GM12865 (cell line): ENCODE data around the gene TEKT1.
"Not testable (repeated sequence)": the region's sequence is repeated elsewhere in the genome, so short reads cannot be mapped to it uniquely, and the experiment has no call there.

Experiments
- DNase-seq: peaks from one replicate; pipeline ENCODE4 v3.0.0; 2010; ENCODE audit warnings: low read depth
- H3K4me3 ChIP-seq: 2 replicates; pipeline ENCODE4 v1.5.1; 2011; ENCODE audit warnings: mild to moderate bottlenecking, low read depth, low read length, control low read depth
- CTCF ChIP-seq: IDR thresholded peaks from 2 replicates; pipeline ENCODE4 v1.5.1; 2011; ENCODE audit warnings: low read length, control low read depth, low read depth, inconsistent platforms; ENCODE audit not compliant: insufficient read depth; ENCODE audit errors: missing control alignments

Gene TEKT1

DNA sequence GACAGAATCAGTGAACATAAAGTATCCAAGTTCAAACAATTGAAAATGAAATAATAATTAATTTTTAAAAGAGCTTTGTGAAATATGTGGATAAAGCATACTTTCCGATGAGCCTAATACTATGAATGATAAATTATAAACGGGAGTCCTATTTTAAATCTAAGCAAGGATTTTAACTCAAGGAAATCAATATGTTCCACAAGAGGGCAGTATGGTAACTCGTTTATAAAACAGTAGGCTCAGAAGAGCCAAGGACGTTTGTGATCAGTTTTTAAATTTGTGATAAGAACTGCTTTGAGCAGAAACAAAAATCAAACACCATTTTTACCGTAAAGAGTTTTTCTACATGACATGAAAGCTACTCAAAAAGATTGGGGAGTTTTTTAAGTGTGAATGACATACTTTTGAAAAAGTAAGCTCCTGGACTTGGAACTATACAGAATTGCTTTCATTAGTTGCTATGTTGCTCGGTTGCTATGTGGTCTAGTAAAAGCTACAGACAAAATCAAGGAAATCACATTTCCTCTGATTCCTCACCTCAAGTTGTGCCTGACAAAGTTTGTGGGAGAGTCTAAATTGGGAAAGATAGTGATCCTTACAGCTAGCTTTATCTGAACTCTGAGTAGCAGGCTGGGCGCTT, 11.8 kb upstream of the TEKT1 start:
- TF ChIP-seq CTCF: peak; percentile 31
- peak; percentile 48 for DNase-seq
- H3K4me3 ChIP-seq: no peak overlapping the region

- DNase-seq, H3K4me3 ChIP-seq: not testable (repeated sequence)
Observed at GRCh38 chr17:6841769-6842168, 10.2 kb upstream of the TEKT1 start.

GRCh38 chr17:6830383-6830986, 1.0 kb downstream of the TEKT1 start:
- H3K4me3 ChIP-seq: no peak overlapping the region
- TF ChIP-seq CTCF: no peak
- no peak for DNase-seq

DNA sequence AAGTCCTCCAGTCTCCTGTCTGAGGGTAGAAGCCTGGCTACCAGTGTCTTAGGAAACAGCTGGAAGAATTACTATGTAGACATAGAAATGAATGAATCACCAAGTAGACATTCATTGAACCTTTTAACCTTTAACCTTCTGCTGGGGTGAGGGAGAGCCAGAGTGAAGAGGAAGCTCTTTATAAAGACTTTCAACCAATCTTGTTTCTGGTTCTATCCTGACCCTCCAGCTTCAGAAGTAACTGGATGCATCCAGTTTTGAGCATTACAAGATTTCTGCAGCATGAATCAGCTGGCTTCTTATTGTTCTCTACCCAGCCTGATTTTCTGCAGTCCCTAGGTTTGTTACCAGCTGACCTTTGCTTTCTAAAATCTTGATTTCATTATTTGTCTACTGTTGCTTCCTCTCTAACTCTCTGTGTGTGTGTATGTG, 8.5 kb downstream of the TEKT1 start:
- H3K4me3 ChIP-seq: no peak overlapping the region
- no peak for TF ChIP-seq CTCF
- DNase-seq: no peak

- no peak for TF ChIP-seq CTCF
Observed at GRCh38 chr17:6818938-6819337, 12.6 kb downstream of the TEKT1 start.

GRCh38 chr17:6816368-6816767, 15.2 kb downstream of the TEKT1 start:
- not testable (repeated sequence) for DNase-seq, H3K4me3 ChIP-seq

More at GRCh38 chr17:6818938-6819337, 12.6 kb downstream of the TEKT1 start:
- DNase-seq: no peak
- no peak overlapping the region for H3K4me3 ChIP-seq

GRCh38 chr17:6815775-6816174, 15.8 kb downstream of the TEKT1 start:
- DNase-seq: no peak
- TF ChIP-seq CTCF: no peak
- no peak overlapping the region for H3K4me3 ChIP-seq

DNA sequence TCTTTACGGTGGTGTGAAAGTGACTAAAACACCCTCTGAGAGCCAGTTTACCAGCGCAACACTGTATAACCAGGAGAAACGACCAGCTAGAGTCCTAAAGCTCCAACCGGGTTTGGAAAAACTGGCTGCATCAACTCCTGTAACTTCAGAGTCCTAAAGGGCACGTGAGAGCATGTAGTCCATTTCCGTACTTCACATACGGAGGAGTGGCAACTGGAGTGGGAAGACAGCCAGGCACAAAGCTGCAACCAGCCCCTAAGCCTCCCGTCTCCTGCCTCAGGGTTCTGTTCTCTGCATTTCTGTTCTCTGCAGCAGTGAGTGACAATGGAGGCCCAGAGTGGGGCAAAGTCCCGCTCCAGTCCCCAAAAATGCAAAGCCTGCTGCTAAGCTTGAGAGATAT, 19.2 kb downstream of the TEKT1 start:
- TF ChIP-seq CTCF: no peak
- no peak overlapping the region for H3K4me3 ChIP-seq
- DNase-seq: no peak
